HG03045 (cell line): ENCODE results near the gene C17orf50.

Source experiments
- ATAC-seq: cut with Tn5 transposase; IDR thresholded peaks from one replicate; pipeline ENCODE4 v1.9.1; 2021; ENCODE audit warnings: mild to moderate bottlenecking, moderate library complexity; ENCODE audit not compliant: unreplicated experiment

C17orf50 gene

GRCh38 chr17:35733366-35733765, 27.3 kb upstream of the C17orf50 start:
- ATAC-seq = no peak

- ATAC-seq = no peak
Measured at GRCh38 chr17:35734396-35734795, 26.3 kb upstream of the C17orf50 start.

- no peak for ATAC-seq
Measured at GRCh38 chr17:35735036-35735805, 25.5 kb upstream of the C17orf50 start.

- ATAC-seq = no peak
Measured at GRCh38 chr17:35736236-35736635, 24.5 kb upstream of the C17orf50 start.

GRCh38 chr17:35738519-35739133, 22.1 kb upstream of the C17orf50 start:
- ATAC-seq = no peak

GRCh38 chr17:35740216-35740615, 20.5 kb upstream of the C17orf50 start:
- ATAC-seq = no peak

- ATAC-seq = no peak
Measured at GRCh38 chr17:35740997-35741931, 19.4 kb upstream of the C17orf50 start.

- no peak for ATAC-seq
Measured at GRCh38 chr17:35742496-35742895, 18.2 kb upstream of the C17orf50 start.

GRCh38 chr17:35742896-35743477, 17.7 kb upstream of the C17orf50 start:
- no peak for ATAC-seq

GRCh38 chr17:35743626-35744328, 16.9 kb upstream of the C17orf50 start:
- no peak for ATAC-seq

- no peak for ATAC-seq
Measured at GRCh38 chr17:35744830-35745229, 15.9 kb upstream of the C17orf50 start.

- ATAC-seq = no peak
Measured at GRCh38 chr17:35745246-35745645, 15.4 kb upstream of the C17orf50 start.

GRCh38 chr17:35745749-35746320, 14.9 kb upstream of the C17orf50 start:
- no peak for ATAC-seq

GRCh38 chr17:35747540-35748017, 13.1 kb upstream of the C17orf50 start:
- ATAC-seq = no peak

GRCh38 chr17:35748341-35748841, 12.3 kb upstream of the C17orf50 start:
- ATAC-seq = no peak

GRCh38 chr17:35748979-35749378, 11.7 kb upstream of the C17orf50 start:
- ATAC-seq = no peak

- ATAC-seq = no peak
Measured at GRCh38 chr17:35749560-35750412, 10.9 kb upstream of the C17orf50 start.

GRCh38 chr17:35750526-35751395, 9.9 kb upstream of the C17orf50 start:
- no peak for ATAC-seq
